HEK293 (cell line): ENCODE measurements around the gene ZMYND10.

ENCODE experiments used
- BCL11A ChIP-seq: fragments of 450-650 bp; formaldehyde crosslinking; IDR thresholded peaks from 2 replicates; pipeline ENCODE4 v1.5.1; 2016; ENCODE audit warnings: low read depth, missing biosample characterization, missing genetic modification characterization
- IKZF3 ChIP-seq: fragments of 450-650 bp; IDR thresholded peaks from 2 replicates; pipeline ENCODE4 v1.5.0; 2018; ENCODE audit warnings: missing biosample characterization, mild to moderate bottlenecking, missing genetic modification characterization, moderate library complexity
- YY1 ChIP-seq: fragments of 450-650 bp; formaldehyde crosslinking; IDR thresholded peaks from 2 replicates; pipeline ENCODE4 v1.5.1; 2018; ENCODE audit warnings: missing biosample characterization, missing genetic modification characterization
- ZIC2 ChIP-seq: fragments of 450-650 bp; formaldehyde crosslinking; IDR thresholded peaks from 2 replicates; pipeline ENCODE4 v1.5.1; 2016; ENCODE audit warnings: missing biosample characterization, missing genetic modification characterization
- ZNF157 ChIP-seq: fragments of 450-650 bp; formaldehyde crosslinking; IDR thresholded peaks from 2 replicates; pipeline ENCODE4 v1.5.1; 2016; ENCODE audit warnings: missing biosample characterization, missing genetic modification characterization
- ZNF184 ChIP-seq: fragments of 450-650 bp; IDR thresholded peaks from 2 replicates; pipeline ENCODE4 v1.5.1; 2018; ENCODE audit warnings: missing biosample characterization, mild to moderate bottlenecking, missing genetic modification characterization
- ZNF221 ChIP-seq: fragments of 450-650 bp; formaldehyde crosslinking; IDR thresholded peaks from 2 replicates; pipeline ENCODE4 v1.5.1; 2017; ENCODE audit warnings: missing biosample characterization, missing genetic modification characterization, borderline replicate concordance
- ZNF274 ChIP-seq, 2 experiments: fragments of 200-500 bp in 1 of 2; fragments of 450-650 bp in 1 of 2; sonication (Bioruptor generic) in 1 of 2; formaldehyde crosslinking in 1 of 2; IDR thresholded peaks; 2 replicates each; pipeline versions ENCODE4 v1.5.1 to v1.6.1; 2014 to 2016; ENCODE audit warnings: borderline replicate concordance in 1 of 2, inconsistent platforms in 1 of 2, low read length in 1 of 2, missing biosample characterization in 1 of 2, missing genetic modification characterization in 1 of 2
- ZNF311 ChIP-seq: fragments of 450-650 bp; formaldehyde crosslinking; IDR thresholded peaks from 2 replicates; pipeline ENCODE4 v1.5.1; 2017; ENCODE audit warnings: missing biosample characterization, missing genetic modification characterization, borderline replicate concordance
- ZNF529 ChIP-seq: fragments of 450-650 bp; formaldehyde crosslinking; IDR thresholded peaks from 2 replicates; pipeline ENCODE4 v1.5.1; 2017; ENCODE audit warnings: missing genetic modification characterization, missing biosample characterization; ENCODE audit not compliant: insufficient replicate concordance
- ZNF658 ChIP-seq: fragments of 450-650 bp; formaldehyde crosslinking; IDR thresholded peaks from 2 replicates; pipeline ENCODE4; 2016; ENCODE audit warnings: missing biosample characterization, missing genetic modification characterization
- ZSCAN30 ChIP-seq: fragments of 450-650 bp; IDR thresholded peaks from 2 replicates; pipeline ENCODE4 v1.5.1; 2018; ENCODE audit warnings: missing biosample characterization, mild to moderate bottlenecking, missing genetic modification characterization, moderate library complexity
- TF ChIP-seq, protein P1 (sequence below): fragments of 450-650 bp; formaldehyde crosslinking; IDR thresholded peaks from 2 replicates; pipeline ENCODE4 v1.5.1; 2016; ENCODE audit warnings: missing biosample characterization, missing genetic modification characterization
- TF ChIP-seq, protein P2 (sequence below): fragments of 450-650 bp; formaldehyde crosslinking; IDR thresholded peaks from 2 replicates; pipeline ENCODE4 v1.5.1; 2016; ENCODE audit warnings: missing biosample characterization, missing genetic modification characterization, low read depth

DNA sequence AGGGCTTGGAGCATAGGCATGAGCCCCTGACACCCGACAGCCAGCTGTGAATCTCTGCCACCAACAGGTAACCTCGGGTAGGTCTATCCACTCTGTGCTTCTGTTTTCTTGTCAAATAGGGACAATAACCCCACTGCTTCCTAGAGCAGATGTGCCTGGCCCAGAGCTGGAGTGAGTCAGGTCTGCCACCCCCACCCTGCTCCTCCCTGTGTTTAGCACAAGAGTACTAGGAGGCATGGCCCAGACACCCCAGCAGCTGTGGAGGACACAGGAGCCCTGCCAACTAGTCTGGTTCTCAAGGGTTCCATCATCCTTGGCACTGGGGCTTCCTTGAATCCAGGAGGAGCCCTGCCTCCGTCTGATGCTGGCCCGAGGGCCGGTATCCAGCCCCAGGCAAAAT lies 47.5 kb upstream of the ZMYND10 start:
- TF ChIP-seq ZNF221 (tag by site-specific recombination) (no peak), ZNF274 (IDR thresholded peaks at IDR 0.05; ENCODE audit: low read length) (no peak), ZNF274 (tag by site-specific recombination; IDR thresholded peaks at IDR 0.05; ENCODE audit: borderline replicate concordance) (no peak), YY1 (no peak), ZSCAN30 (tag by site-specific recombination) (no peak), ZNF529 (tag by site-specific recombination) (no peak), ZNF658 (tag by site-specific recombination) (no peak), ZNF311 (tag by site-specific recombination) (no peak), BCL11A (no peak), ZIC2 (tag by site-specific recombination) (no peak), ZNF157 (no peak), ZNF184 (tag by site-specific recombination) (no peak), IKZF3 (tag by site-specific recombination) (no peak)
- TF ChIP-seq, protein P1, sequence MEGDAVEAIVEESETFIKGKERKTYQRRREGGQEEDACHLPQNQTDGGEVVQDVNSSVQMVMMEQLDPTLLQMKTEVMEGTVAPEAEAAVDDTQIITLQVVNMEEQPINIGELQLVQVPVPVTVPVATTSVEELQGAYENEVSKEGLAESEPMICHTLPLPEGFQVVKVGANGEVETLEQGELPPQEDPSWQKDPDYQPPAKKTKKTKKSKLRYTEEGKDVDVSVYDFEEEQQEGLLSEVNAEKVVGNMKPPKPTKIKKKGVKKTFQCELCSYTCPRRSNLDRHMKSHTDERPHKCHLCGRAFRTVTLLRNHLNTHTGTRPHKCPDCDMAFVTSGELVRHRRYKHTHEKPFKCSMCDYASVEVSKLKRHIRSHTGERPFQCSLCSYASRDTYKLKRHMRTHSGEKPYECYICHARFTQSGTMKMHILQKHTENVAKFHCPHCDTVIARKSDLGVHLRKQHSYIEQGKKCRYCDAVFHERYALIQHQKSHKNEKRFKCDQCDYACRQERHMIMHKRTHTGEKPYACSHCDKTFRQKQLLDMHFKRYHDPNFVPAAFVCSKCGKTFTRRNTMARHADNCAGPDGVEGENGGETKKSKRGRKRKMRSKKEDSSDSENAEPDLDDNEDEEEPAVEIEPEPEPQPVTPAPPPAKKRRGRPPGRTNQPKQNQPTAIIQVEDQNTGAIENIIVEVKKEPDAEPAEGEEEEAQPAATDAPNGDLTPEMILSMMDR (tag by site-specific recombination), result no peak
- TF ChIP-seq, protein P2, sequence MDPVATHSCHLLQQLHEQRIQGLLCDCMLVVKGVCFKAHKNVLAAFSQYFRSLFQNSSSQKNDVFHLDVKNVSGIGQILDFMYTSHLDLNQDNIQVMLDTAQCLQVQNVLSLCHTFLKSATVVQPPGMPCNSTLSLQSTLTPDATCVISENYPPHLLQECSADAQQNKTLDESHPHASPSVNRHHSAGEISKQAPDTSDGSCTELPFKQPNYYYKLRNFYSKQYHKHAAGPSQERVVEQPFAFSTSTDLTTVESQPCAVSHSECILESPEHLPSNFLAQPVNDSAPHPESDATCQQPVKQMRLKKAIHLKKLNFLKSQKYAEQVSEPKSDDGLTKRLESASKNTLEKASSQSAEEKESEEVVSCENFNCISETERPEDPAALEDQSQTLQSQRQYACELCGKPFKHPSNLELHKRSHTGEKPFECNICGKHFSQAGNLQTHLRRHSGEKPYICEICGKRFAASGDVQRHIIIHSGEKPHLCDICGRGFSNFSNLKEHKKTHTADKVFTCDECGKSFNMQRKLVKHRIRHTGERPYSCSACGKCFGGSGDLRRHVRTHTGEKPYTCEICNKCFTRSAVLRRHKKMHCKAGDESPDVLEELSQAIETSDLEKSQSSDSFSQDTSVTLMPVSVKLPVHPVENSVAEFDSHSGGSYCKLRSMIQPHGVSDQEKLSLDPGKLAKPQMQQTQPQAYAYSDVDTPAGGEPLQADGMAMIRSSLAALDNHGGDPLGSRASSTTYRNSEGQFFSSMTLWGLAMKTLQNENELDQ (tag by site-specific recombination), result no peak
